T-helper 2 cell treated with Interferon-gamma antibody and Interleukin-4, amounts not matched to agents 5 μg/mL and 100 μg/mL, for 36 hours (primary cell): ENCODE data around the gene IGSF11.

ENCODE experiments used
- DNase-seq: peaks from one replicate; pipeline ENCODE4 v3.0.0; 2021; ENCODE audit warnings: low spot score
- H3K27ac Mint-ChIP-seq: one replicate; pipeline ENCODE4 v1.8.0; 2021; ENCODE audit warnings: mild to moderate bottlenecking, mixed read lengths
- H3K27me3 Mint-ChIP-seq: one replicate; pipeline ENCODE4 v1.8.0; 2021; ENCODE audit warnings: low read depth, mixed read lengths
- H3K36me3 Mint-ChIP-seq: one replicate; pipeline ENCODE4 v1.8.0; 2021; ENCODE audit warnings: low read depth, mixed read lengths
- H3K4me1 Mint-ChIP-seq: one replicate; pipeline ENCODE4 v1.8.0; 2021; ENCODE audit warnings: low read depth, mixed read lengths
- H3K4me3 Mint-ChIP-seq: one replicate; pipeline ENCODE4 v1.8.0; 2022; ENCODE audit warnings: mild to moderate bottlenecking, moderate library complexity, mixed read lengths
- H3K9me3 Mint-ChIP-seq: one replicate; pipeline ENCODE4 v1.8.0; 2021; ENCODE audit warnings: mixed read lengths

The IGSF11 gene

GRCh38 chr3:119018690-119019463 is 15.8 kb downstream of the IGSF11 start:
- Mint-ChIP-seq H3K36me3 (no peaks in the 10 kb centered on the region), H3K27me3 (no peaks in the 10 kb centered on the region), H3K27ac (no peak overlapping the region), H3K4me1 (no peaks in the 10 kb centered on the region), H3K9me3 (no peaks in the 10 kb centered on the region), H3K4me3 (no peak overlapping the region)
- DNase-seq: no peak

- DNase-seq: no peak
- Mint-ChIP-seq H3K27ac (no peak overlapping the region), H3K27me3 (no peaks in the 10 kb centered on the region), H3K9me3 (no peaks in the 10 kb centered on the region), H3K4me3 (no peak overlapping the region), H3K36me3 (no peaks in the 10 kb centered on the region), H3K4me1 (no peaks in the 10 kb centered on the region)
Measured at GRCh38 chr3:119015942-119016341, 18.7 kb downstream of the IGSF11 start.

- no peaks in the 10 kb centered on the region for H3K36me3 Mint-ChIP-seq
- H3K9me3 Mint-ChIP-seq: no peaks in the 10 kb centered on the region
- no peak overlapping the region for H3K4me3 Mint-ChIP-seq
- H3K4me1 Mint-ChIP-seq: no peaks in the 10 kb centered on the region
- DNase-seq: no peak
- H3K27me3 Mint-ChIP-seq: no peaks in the 10 kb centered on the region
- H3K27ac Mint-ChIP-seq: no peak overlapping the region
Measured at GRCh38 chr3:119013951-119014350, 20.7 kb downstream of the IGSF11 start.

GRCh38 chr3:119011528-119011927 is 23.1 kb downstream of the IGSF11 start:
- H3K4me1 Mint-ChIP-seq: no peaks in the 10 kb centered on the region
- DNase-seq: no peak
- no peak overlapping the region for H3K4me3 Mint-ChIP-seq
- H3K27ac Mint-ChIP-seq: no peak overlapping the region
- H3K9me3 Mint-ChIP-seq: peaks cover 7% of the 10 kb centered on the region
- peaks cover 2% of the 10 kb centered on the region for H3K27me3 Mint-ChIP-seq
- no peaks in the 10 kb centered on the region for H3K36me3 Mint-ChIP-seq

- H3K27ac Mint-ChIP-seq: no peak overlapping the region
- H3K36me3 Mint-ChIP-seq: no peaks in the 10 kb centered on the region
- H3K4me3 Mint-ChIP-seq: no peak overlapping the region
- H3K27me3 Mint-ChIP-seq: no peaks in the 10 kb centered on the region
- H3K4me1 Mint-ChIP-seq: no peaks in the 10 kb centered on the region
- DNase-seq: no peak
- H3K9me3 Mint-ChIP-seq: no peaks in the 10 kb centered on the region
Measured at GRCh38 chr3:118997190-118997589, 37.5 kb downstream of the IGSF11 start.

- Mint-ChIP-seq H3K4me1 (no peaks in the 10 kb centered on the region), H3K4me3 (no peak overlapping the region), H3K27ac (no peak overlapping the region), H3K36me3 (no peaks in the 10 kb centered on the region), H3K9me3 (no peaks in the 10 kb centered on the region), H3K27me3 (peaks cover 6% of the 10 kb centered on the region)
- DNase-seq: no peak
Measured at GRCh38 chr3:118991775-118992174, 42.9 kb downstream of the IGSF11 start.

- Mint-ChIP-seq H3K36me3 (no peaks in the 10 kb centered on the region), H3K27ac (no peak overlapping the region), H3K9me3 (no peaks in the 10 kb centered on the region), H3K27me3 (peaks cover 6% of the 10 kb centered on the region), H3K4me1 (no peaks in the 10 kb centered on the region), H3K4me3 (no peak overlapping the region)
- DNase-seq: no peak
Measured at GRCh38 chr3:118990823-118991560, 43.7 kb downstream of the IGSF11 start.

- H3K36me3 Mint-ChIP-seq: no peaks in the 10 kb centered on the region
- peaks cover 5% of the 10 kb centered on the region for H3K4me1 Mint-ChIP-seq
- H3K4me3 Mint-ChIP-seq: no peak overlapping the region
- no peak for DNase-seq
- no peaks in the 10 kb centered on the region for H3K9me3 Mint-ChIP-seq
- no peak overlapping the region for H3K27ac Mint-ChIP-seq
- H3K27me3 Mint-ChIP-seq: peaks cover 8% of the 10 kb centered on the region
Measured at GRCh38 chr3:118988198-118989130, 46.2 kb downstream of the IGSF11 start.

GRCh38 chr3:118987477-118987876 is 47.2 kb downstream of the IGSF11 start:
- peaks cover 8% of the 10 kb centered on the region for H3K27me3 Mint-ChIP-seq
- H3K27ac Mint-ChIP-seq: no peak overlapping the region
- H3K4me3 Mint-ChIP-seq: no peak overlapping the region
- peaks cover 5% of the 10 kb centered on the region for H3K4me1 Mint-ChIP-seq
- H3K36me3 Mint-ChIP-seq: no peaks in the 10 kb centered on the region
- no peaks in the 10 kb centered on the region for H3K9me3 Mint-ChIP-seq
- no peak for DNase-seq

GRCh38 chr3:118986734-118987133 is 47.9 kb downstream of the IGSF11 start:
- no peaks in the 10 kb centered on the region for H3K9me3 Mint-ChIP-seq
- peaks cover 9% of the 10 kb centered on the region for H3K27me3 Mint-ChIP-seq
- peaks cover 5% of the 10 kb centered on the region for H3K4me1 Mint-ChIP-seq

GRCh38 chr3:118984699-118985098 is 49.9 kb downstream of the IGSF11 start:
- Mint-ChIP-seq H3K36me3 (no peaks in the 10 kb centered on the region), H3K4me1 (peaks cover 11% of the 10 kb centered on the region), H3K4me3 (no peak overlapping the region), H3K27me3 (peaks cover 12% of the 10 kb centered on the region), H3K27ac (no peak overlapping the region), H3K9me3 (no peaks in the 10 kb centered on the region)
- DNase-seq: no peak

More at GRCh38 chr3:118986734-118987133, 47.9 kb downstream of the IGSF11 start:
- Mint-ChIP-seq H3K4me3 (no peak overlapping the region), H3K27ac (no peak overlapping the region), H3K36me3 (no peaks in the 10 kb centered on the region)
- no peak for DNase-seq

GRCh38 chr3:118981494-118982134 is 53.0 kb downstream of the IGSF11 start:
- Mint-ChIP-seq H3K27ac (no peak overlapping the region), H3K4me3 (no peak overlapping the region), H3K27me3 (peaks cover 14% of the 10 kb centered on the region), H3K9me3 (no peaks in the 10 kb centered on the region), H3K4me1 (peaks cover 11% of the 10 kb centered on the region), H3K36me3 (no peaks in the 10 kb centered on the region)
- DNase-seq: no peak

- no peaks in the 10 kb centered on the region for H3K36me3 Mint-ChIP-seq
- peaks cover 14% of the 10 kb centered on the region for H3K27me3 Mint-ChIP-seq
- H3K4me3 Mint-ChIP-seq: no peak overlapping the region
- no peak overlapping the region for H3K27ac Mint-ChIP-seq
- H3K4me1 Mint-ChIP-seq: peaks cover 11% of the 10 kb centered on the region
- no peaks in the 10 kb centered on the region for H3K9me3 Mint-ChIP-seq
- no peak for DNase-seq
Measured at GRCh38 chr3:118980832-118981231, 53.8 kb downstream of the IGSF11 start.
